HepG2 (cell line): ENCODE data around the gene SLC12A3. TPM values are rescaled to one million over a fixed set of nuclear protein-coding genes. Genes with fewer than 3 reads are reported as not detected.

ENCODE experiments used
- AKAP8 ChIP-seq: sonication (generic); formaldehyde crosslinking; IDR thresholded peaks from 2 replicates; pipeline ENCODE4 v1.5.1; 2020; ENCODE audit warnings: mild to moderate bottlenecking, missing genetic modification reagents
- CENPT ChIP-seq: sonication (generic); formaldehyde crosslinking; IDR thresholded peaks from 2 replicates; pipeline ENCODE4 v1.8.0; 2022; ENCODE audit warnings: low read depth, mild to moderate bottlenecking, moderate library complexity, missing genetic modification reagents
- FOXA1 ChIP-seq, 2 experiments: fragments of 450-650 bp in 1 of 2; sonication (generic) in 1 of 2; formaldehyde crosslinking in 1 of 2; IDR thresholded peaks; 2 replicates each; pipeline versions ENCODE4 v1.4.0 to v1.6.1; 2016 to 2020; ENCODE audit warnings: missing genetic modification reagents in 1 of 2
- FOXM1 ChIP-seq: sonication (generic); formaldehyde crosslinking; IDR thresholded peaks from 2 replicates; pipeline ENCODE4 v1.5.0; 2020; ENCODE audit warnings: missing genetic modification reagents
- FOXO1 ChIP-seq: sonication (generic); formaldehyde crosslinking; IDR thresholded peaks from 2 replicates; pipeline ENCODE4 v1.4.0; 2020; ENCODE audit warnings: missing genetic modification reagents
- HDAC1 ChIP-seq: sonication (generic); formaldehyde crosslinking; IDR thresholded peaks from 2 replicates; pipeline ENCODE4 v1.5.1; 2020; ENCODE audit warnings: mild to moderate bottlenecking, missing genetic modification reagents
- HOXA3 ChIP-seq: sonication (generic); formaldehyde crosslinking; IDR thresholded peaks from 2 replicates; pipeline ENCODE4 v1.5.0; 2020; ENCODE audit warnings: missing genetic modification reagents
- MAX ChIP-seq: IDR thresholded peaks from 2 replicates; pipeline ENCODE4 v1.6.1; 2012; ENCODE audit warnings: inconsistent platforms
- MED13 ChIP-seq: sonication (generic); formaldehyde crosslinking; IDR thresholded peaks from 2 replicates; pipeline ENCODE4 v1.5.0; 2020; ENCODE audit warnings: missing genetic modification reagents
- MLXIP ChIP-seq: sonication (generic); formaldehyde crosslinking; IDR thresholded peaks from 2 replicates; pipeline ENCODE4 v1.9.0; 2021; ENCODE audit warnings: missing genetic modification reagents, borderline replicate concordance
- PRMT3 ChIP-seq: sonication (generic); formaldehyde crosslinking; IDR thresholded peaks from 2 replicates; pipeline ENCODE4 v1.8.1; 2022; ENCODE audit warnings: low read depth, mild to moderate bottlenecking, moderate library complexity, missing genetic modification reagents, borderline replicate concordance
- RBAK ChIP-seq: sonication (generic); formaldehyde crosslinking; IDR thresholded peaks from 2 replicates; pipeline ENCODE4 v1.5.1; 2020; ENCODE audit warnings: mild to moderate bottlenecking, missing genetic modification reagents
- RERE ChIP-seq: IDR thresholded peaks from 2 replicates; pipeline ENCODE4 v1.6.1; 2016; ENCODE audit warnings: low read depth, missing genetic modification reagents, missing compliant biosample characterization
- SYNCRIP ChIP-seq: fragments of 200-400 bp; formaldehyde crosslinking; IDR thresholded peaks from 2 replicates; pipeline ENCODE4 v1.6.1; 2018; ENCODE audit warnings: mild to moderate bottlenecking, low read depth, low read length; ENCODE audit not compliant: insufficient read depth
- ZBTB1 ChIP-seq: sonication (generic); formaldehyde crosslinking; IDR thresholded peaks from 2 replicates; pipeline ENCODE4 v1.4.0; 2020; ENCODE audit warnings: missing genetic modification reagents, borderline replicate concordance
- ZNF232 ChIP-seq: sonication (generic); formaldehyde crosslinking; IDR thresholded peaks from 2 replicates; pipeline ENCODE4 v1.4.0; 2020; ENCODE audit warnings: missing genetic modification reagents, borderline replicate concordance
- ZNF362 ChIP-seq: sonication (generic); formaldehyde crosslinking; IDR thresholded peaks from 2 replicates; pipeline ENCODE4 v1.4.0; 2020; ENCODE audit warnings: missing genetic modification reagents, mild to moderate bottlenecking, borderline replicate concordance
- ZNF460 ChIP-seq: sonication (generic); formaldehyde crosslinking; IDR thresholded peaks from 2 replicates; pipeline ENCODE4 v1.5.1; 2020; ENCODE audit warnings: missing genetic modification reagents, mild to moderate bottlenecking, borderline replicate concordance
- ZNF776 ChIP-seq: sonication (generic); formaldehyde crosslinking; IDR thresholded peaks from 2 replicates; pipeline ENCODE4 v1.4.0; 2020; ENCODE audit warnings: mild to moderate bottlenecking, missing genetic modification reagents
- ZNF790 ChIP-seq: sonication (generic); formaldehyde crosslinking; IDR thresholded peaks from 2 replicates; pipeline ENCODE4 v1.8.0; 2022; ENCODE audit warnings: missing genetic modification reagents, mild to moderate bottlenecking, borderline replicate concordance
- ZNF850 ChIP-seq: sonication (generic); formaldehyde crosslinking; conservative IDR thresholded peaks from 2 replicates; pipeline ENCODE4 v1.9.0; 2021; ENCODE audit warnings: mild to moderate bottlenecking, missing genetic modification reagents
- polyA plus RNA-seq, 8 experiments: library from polyadenylated mRNA; depleted of rRNA in 3 of 8; stranded (reverse) in 7 of 8; unstranded in 1 of 8; fragments of >200 nt; fragmentation: Illumina TruSeq in 4 of 8; extraction: Trizol in 4 of 8; gene quantifications; 2 replicates each; pipeline versions ENCODE4 v1.2.1 to v1.2.3, GENCODE V29; 2011 to 2016; ENCODE audit warnings: low read depth in 4 of 8, missing spikeins in 1 of 8, mixed read lengths in 1 of 8; ENCODE audit not compliant: insufficient read depth in 1 of 8
- total RNA-seq, 5 experiments: library from RNA; depleted of rRNA; stranded (reverse); fragments of >200 nt; fragmentation: Illumina TruSeq; extraction: Trizol; gene quantifications; 2 replicates each; pipeline ENCODE4 v1.2.3, GENCODE V29; 2016; ENCODE audit warnings: low read depth in 1 of 5

Gene SLC12A3
- total and polyA plus RNA-seq, 2 of the 13 experiments (the other 11 are each of a cell fraction or from before 2014, with no cell fraction given): 6.2 TPM; not detected in 1

GRCh38 chr16:56817938-56818337 lies 47.1 kb upstream of the SLC12A3 start (continued):
- TF ChIP-seq ZNF776: no peak
- TF ChIP-seq ZNF460 (CRISPR knock-in tag): peak; percentile 27; the same call in 1 of the 2 replicates
- peak; percentile 93 for TF ChIP-seq FOXO1 (CRISPR knock-in tag)
- peak; percentile 60 for TF ChIP-seq FOXA1 (IDR thresholded peaks at IDR 0.05)
- TF ChIP-seq FOXA1 (CRISPR knock-in tag; IDR thresholded peaks at IDR 0.05): peak; percentile 84
- no peak for TF ChIP-seq ZNF790 (CRISPR knock-in tag)
- no peak for TF ChIP-seq PRMT3 (CRISPR knock-in tag)
- TF ChIP-seq HDAC1: peak; percentile 84
- TF ChIP-seq ZBTB1 (CRISPR knock-in tag): no peak
- TF ChIP-seq AKAP8 (CRISPR knock-in tag): peak; percentile 46; the same call in 1 of the 2 replicates
- TF ChIP-seq CENPT (CRISPR knock-in tag): no peak
- TF ChIP-seq MAX: 0 out of 2 replicates have a peak, but pooled peaks have one; percentile 15
- TF ChIP-seq SYNCRIP: no peak
- TF ChIP-seq ZNF850 (CRISPR knock-in tag): no peak
- TF ChIP-seq RERE (CRISPR knock-in tag): peak; percentile 48
- no peak for TF ChIP-seq MLXIP (CRISPR knock-in tag)
- no peak for TF ChIP-seq ZNF362 (CRISPR knock-in tag)
- 0 out of 2 replicates have a peak, but pooled peaks have one; percentile 33 for TF ChIP-seq HOXA3
- TF ChIP-seq FOXM1 (CRISPR knock-in tag): no peak
- TF ChIP-seq ZNF232 (CRISPR knock-in tag): no peak
- no peak for TF ChIP-seq RBAK (CRISPR knock-in tag)
- no peak for TF ChIP-seq MED13 (CRISPR knock-in tag)
